ENCODE data around the gene USH2A.

USH2A gene

DNA sequence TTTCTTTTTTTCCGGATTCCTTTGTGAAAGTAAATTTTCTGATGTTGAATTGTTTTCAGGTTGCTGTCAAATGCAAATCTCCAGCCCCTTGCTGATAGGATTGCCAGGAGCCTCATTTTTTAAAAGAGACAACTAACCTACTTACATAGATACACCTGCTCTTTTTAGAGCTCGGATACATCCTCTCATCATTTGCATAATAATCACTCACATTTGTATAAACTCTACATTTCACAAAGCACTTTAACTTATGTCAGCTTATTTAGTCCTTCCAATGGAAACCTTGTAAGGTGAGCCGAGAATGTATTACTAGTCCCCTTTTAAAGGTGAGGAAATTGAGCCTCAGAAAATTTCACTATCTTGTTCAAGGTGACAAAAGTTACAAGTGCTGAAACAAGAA, 771.4 kb downstream of the USH2A start:
- H3K27ac ChIP-seq (ENCODE audit: low read depth, low read length, severe bottlenecking): no peak overlapping the region
- H3K4me3 ChIP-seq (ENCODE audit: extremely low read depth, insufficient read depth, low read length, poor library complexity, severe bottlenecking): no peak overlapping the region
- H3K36me3 ChIP-seq (ENCODE audit: control insufficient read depth, insufficient read depth, low read length): no peaks in the 10 kb centered on the region
- no peaks in the 10 kb centered on the region for H3K4me1 ChIP-seq (ENCODE audit: control insufficient read depth, insufficient read depth, low read length, poor library complexity, severe bottlenecking)
- 44 to 45% methylated on average over 1 to 2 of the region's 3 CpGs for WGBS, 2 experiments (ENCODE audit: insufficient coverage in 2 of 2)
- no peaks in the 10 kb centered on the region for H3K9me3 ChIP-seq (ENCODE audit: control insufficient read depth, low read length)

DNA sequence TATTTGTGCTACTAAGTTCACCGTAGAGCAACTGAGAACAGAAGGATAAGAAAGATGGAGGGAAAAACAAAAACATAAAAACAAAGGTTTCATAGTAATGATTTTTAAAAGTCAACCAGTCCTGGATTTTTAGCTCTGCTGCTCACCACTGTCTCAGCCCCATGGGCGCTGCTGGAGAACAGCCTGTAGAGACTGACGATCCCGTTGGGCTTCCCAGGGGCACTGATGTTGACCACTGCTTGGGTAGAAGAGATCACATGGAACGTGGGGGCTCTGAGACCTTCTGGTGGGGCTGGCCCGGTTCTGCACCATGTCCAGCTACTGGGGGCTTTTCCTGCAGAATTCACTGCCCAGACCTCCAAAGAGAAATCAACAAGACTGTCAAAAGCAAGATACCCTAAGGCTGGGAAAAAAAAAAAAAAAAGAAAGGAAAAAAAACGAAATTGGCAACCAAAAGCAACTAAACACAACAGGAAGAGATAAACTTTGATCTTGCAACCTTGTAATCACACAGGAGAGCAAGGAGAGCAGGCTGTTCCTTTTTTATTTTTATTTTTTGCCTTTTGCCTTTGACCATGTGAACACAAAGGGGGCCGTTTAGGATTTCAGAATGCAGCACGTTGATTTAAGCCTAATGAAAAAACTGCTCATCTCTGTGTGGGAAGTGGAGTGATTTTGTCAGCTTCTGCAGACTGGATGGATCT, 772.6 kb downstream of the USH2A start:
- WGBS, 2 experiments (ENCODE audit: insufficient coverage in 2 of 2): 58 to 95% methylated on average over 2 to 3 of the region's 9 CpGs

DNA sequence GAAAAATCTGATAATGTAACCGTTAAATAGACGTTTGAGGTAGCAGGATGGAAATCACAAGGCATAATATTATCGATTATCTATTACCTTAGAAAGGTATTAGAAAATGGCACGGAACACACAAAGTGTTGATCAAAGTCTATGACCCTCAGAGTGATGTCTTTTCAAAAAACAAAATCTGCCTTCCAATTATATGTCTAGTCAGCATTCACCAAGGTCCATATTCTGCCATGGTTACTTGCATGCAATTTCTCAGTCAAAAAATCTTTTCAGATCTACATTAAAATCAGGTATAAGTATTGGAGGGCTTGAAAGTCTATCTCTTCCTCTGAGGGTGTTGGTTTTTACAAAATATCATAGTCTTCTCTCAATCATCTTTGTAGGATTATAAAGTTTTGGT, 774.3 kb downstream of the USH2A start:
- no peaks in the 10 kb centered on the region for H3K9me3 ChIP-seq (ENCODE audit: control insufficient read depth, low read length)
- 95 to 100% methylated on average over 1 to 4 of the region's 4 CpGs for WGBS, 2 experiments (ENCODE audit: insufficient coverage in 2 of 2)
- no peaks in the 10 kb centered on the region for H3K4me1 ChIP-seq (ENCODE audit: control insufficient read depth, insufficient read depth, low read length, poor library complexity, severe bottlenecking)

More for the DNA sequence above, 772.6 kb downstream of the USH2A start:
- Histone ChIP-seq H3K9me3 (ENCODE audit: control insufficient read depth, low read length) (no peaks in the 10 kb centered on the region), H3K36me3 (ENCODE audit: control insufficient read depth, insufficient read depth, low read length) (no peaks in the 10 kb centered on the region), H3K4me1 (ENCODE audit: control insufficient read depth, insufficient read depth, low read length, poor library complexity, severe bottlenecking) (no peaks in the 10 kb centered on the region), H3K4me3 (ENCODE audit: extremely low read depth, insufficient read depth, low read length, poor library complexity, severe bottlenecking) (no peak overlapping the region), H3K27ac (ENCODE audit: low read depth, low read length, severe bottlenecking) (no peak overlapping the region)

DNA sequence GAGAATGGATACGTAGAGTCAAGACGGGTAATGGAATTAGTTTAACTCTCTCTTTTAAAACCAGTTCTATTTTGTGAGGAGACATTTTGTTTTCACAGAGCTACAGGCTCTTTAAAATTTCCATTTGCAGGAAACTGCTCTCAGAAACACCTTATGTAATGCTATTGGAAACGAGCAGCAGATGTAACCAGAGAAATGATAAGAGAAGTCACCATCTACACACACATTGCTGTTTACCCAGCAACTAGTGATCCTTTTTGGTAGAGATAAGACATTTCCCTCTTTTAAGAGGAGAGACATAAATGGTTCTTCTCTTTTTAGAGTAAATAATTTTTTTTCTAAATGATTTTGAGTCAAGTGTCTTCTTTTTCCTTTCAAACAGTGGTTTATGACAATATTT, 775.5 kb downstream of the USH2A start:
- Histone ChIP-seq H3K36me3 (ENCODE audit: control insufficient read depth, insufficient read depth, low read length) (no peaks in the 10 kb centered on the region), H3K4me1 (ENCODE audit: control insufficient read depth, insufficient read depth, low read length, poor library complexity, severe bottlenecking) (no peaks in the 10 kb centered on the region), H3K4me3 (ENCODE audit: extremely low read depth, insufficient read depth, low read length, poor library complexity, severe bottlenecking) (no peak overlapping the region), H3K9me3 (ENCODE audit: control insufficient read depth, low read length) (no peaks in the 10 kb centered on the region), H3K27ac (ENCODE audit: low read depth, low read length, severe bottlenecking) (no peak overlapping the region)
- WGBS, 2 experiments (ENCODE audit: insufficient coverage in 2 of 2): 100% methylated on average over 1 of the region's 3 CpGs; no CpG with 5 or more reads in 1 of the 2 experiments

More for the DNA sequence above, 774.3 kb downstream of the USH2A start:
- Histone ChIP-seq H3K27ac (ENCODE audit: low read depth, low read length, severe bottlenecking) (no peak overlapping the region), H3K36me3 (ENCODE audit: control insufficient read depth, insufficient read depth, low read length) (no peaks in the 10 kb centered on the region), H3K4me3 (ENCODE audit: extremely low read depth, insufficient read depth, low read length, poor library complexity, severe bottlenecking) (no peak overlapping the region)

DNA sequence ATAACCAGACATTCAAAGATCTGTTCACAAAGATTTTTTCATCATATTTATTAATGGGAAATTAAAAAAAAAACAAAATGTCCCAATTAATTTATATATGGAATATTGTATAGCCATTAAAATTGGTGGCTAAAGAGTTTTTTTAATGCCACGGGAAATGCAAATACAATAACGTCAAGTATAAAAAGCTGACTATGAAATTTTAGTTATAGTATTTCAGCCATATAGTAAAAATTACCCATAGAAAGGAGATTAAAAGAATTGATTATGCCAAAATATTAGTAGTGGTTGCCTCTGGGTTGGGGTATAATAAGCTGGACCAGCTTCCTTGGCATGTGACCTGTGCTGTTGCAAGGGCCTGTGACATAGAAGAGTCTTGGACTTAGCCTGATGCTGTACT, 777.4 kb downstream of the USH2A start:
- H3K4me1 ChIP-seq (ENCODE audit: control insufficient read depth, insufficient read depth, low read length, poor library complexity, severe bottlenecking): no peaks in the 10 kb centered on the region
- H3K9me3 ChIP-seq (ENCODE audit: control insufficient read depth, low read length): no peaks in the 10 kb centered on the region
- H3K36me3 ChIP-seq (ENCODE audit: control insufficient read depth, insufficient read depth, low read length): no peaks in the 10 kb centered on the region
- WGBS, 2 experiments (ENCODE audit: insufficient coverage in 2 of 2): no CpG with 5 or more reads among the region's 2 CpGs
- H3K27ac ChIP-seq (ENCODE audit: low read depth, low read length, severe bottlenecking): no peak overlapping the region
- no peak overlapping the region for H3K4me3 ChIP-seq (ENCODE audit: extremely low read depth, insufficient read depth, low read length, poor library complexity, severe bottlenecking)

DNA sequence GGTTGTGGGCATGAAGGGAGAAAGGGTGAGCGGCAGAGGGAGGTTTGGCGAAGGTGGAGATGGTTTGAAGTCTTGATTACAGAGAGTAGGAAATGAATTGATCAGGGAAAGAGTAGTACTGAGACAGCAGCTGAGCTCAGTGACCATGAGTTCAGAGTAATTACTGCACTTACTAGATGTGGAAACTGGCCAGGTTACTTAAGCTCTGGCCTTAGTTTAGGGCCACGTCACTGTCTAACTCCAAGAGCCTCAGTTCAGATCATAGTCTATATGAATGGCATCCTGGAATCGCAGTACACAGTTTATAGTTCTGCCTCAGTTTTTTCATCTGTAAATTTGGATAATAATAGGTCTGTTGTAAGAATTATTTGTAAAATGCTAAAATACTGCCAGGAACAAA, 778.1 kb downstream of the USH2A start:
- Histone ChIP-seq H3K4me1 (ENCODE audit: control insufficient read depth, insufficient read depth, low read length, poor library complexity, severe bottlenecking) (no peaks in the 10 kb centered on the region), H3K4me3 (ENCODE audit: extremely low read depth, insufficient read depth, low read length, poor library complexity, severe bottlenecking) (no peak overlapping the region)
- WGBS, 2 experiments (ENCODE audit: insufficient coverage in 2 of 2): 100% methylated on average over 3 of the region's 4 CpGs

DNA sequence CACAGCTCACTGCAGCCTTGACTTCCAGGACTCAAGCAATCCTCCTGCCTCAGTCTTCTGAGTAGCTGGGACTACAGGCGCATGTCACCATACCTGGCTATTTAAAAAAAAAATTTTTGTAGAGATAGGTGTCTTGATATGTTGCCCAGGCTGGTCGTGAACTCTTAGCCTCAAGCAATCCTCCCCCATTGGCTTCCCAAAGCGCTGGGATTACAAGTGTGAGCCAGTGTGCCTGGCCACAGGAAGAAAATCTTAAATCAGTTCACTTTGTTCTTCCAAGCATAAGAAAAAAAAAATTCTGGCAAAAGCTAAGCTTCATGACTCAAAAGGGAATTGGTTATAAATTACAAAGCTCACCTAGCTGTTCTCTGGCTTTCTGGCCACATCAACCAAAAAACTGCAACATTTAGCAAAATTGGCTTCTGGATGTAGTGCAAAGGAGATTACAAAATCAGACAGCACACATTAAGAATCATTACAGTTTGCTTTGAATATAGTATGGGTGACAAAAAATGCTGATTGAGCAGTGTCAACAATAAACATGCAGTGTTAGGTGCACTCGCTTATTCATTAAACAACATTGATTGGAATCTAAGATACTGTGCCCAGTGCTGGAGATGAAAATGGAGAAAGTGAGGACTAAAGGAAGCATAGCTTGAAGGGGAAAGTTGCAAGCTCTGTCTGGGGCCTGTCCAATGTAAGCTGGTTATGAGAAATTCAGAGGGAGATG, 779.5 kb downstream of the USH2A start:
- H3K9me3 ChIP-seq (ENCODE audit: control insufficient read depth, low read length): no peaks in the 10 kb centered on the region
- H3K27ac ChIP-seq (ENCODE audit: low read depth, low read length, severe bottlenecking): no peak overlapping the region
- H3K36me3 ChIP-seq (ENCODE audit: control insufficient read depth, insufficient read depth, low read length): no peaks in the 10 kb centered on the region
- H3K4me3 ChIP-seq (ENCODE audit: extremely low read depth, insufficient read depth, low read length, poor library complexity, severe bottlenecking): no peak overlapping the region
- WGBS, 2 experiments (ENCODE audit: insufficient coverage in 2 of 2): 85 to 100% methylated on average over 1 to 2 of the region's 4 CpGs
- H3K4me1 ChIP-seq (ENCODE audit: control insufficient read depth, insufficient read depth, low read length, poor library complexity, severe bottlenecking): no peaks in the 10 kb centered on the region

More for the DNA sequence above, 778.1 kb downstream of the USH2A start:
- Histone ChIP-seq H3K9me3 (ENCODE audit: control insufficient read depth, low read length) (no peaks in the 10 kb centered on the region), H3K27ac (ENCODE audit: low read depth, low read length, severe bottlenecking) (no peak overlapping the region), H3K36me3 (ENCODE audit: control insufficient read depth, insufficient read depth, low read length) (no peaks in the 10 kb centered on the region)

DNA sequence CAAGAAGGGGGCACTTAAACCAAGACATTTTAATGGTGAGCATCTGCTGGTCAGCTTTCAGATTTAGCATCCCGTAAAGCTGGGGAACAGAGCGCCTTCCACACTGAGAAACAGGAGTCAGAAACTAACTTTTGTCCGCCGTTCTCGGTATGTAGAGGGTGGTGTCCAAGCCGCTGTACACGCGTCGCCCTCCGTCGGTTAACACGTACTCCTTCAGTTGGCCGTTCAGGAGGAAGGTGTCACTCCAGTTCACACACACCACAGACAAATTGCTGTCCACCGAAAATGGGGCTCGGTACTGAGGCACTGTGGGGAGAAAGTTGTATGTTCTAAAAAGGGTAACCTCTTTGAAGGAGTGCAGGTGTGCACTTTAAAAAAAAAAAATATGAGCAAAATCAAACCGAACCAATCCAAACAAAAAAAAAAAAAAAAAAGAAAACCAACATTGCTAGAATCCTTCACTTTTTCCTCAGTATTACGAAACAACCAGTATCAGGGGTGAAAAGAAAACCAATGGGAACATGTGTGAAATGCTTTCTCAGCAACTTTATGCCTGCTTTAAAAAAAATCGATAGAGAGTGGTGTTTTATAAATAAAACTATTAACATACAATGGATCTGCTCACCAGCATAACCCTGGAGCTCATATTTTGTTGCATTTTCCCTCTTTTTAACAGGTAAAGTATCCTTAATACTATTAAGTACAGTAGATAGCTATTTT, 782.7 kb downstream of the USH2A start:
- H3K4me3 ChIP-seq (ENCODE audit: extremely low read depth, insufficient read depth, low read length, poor library complexity, severe bottlenecking): no peak overlapping the region
- H3K9me3 ChIP-seq (ENCODE audit: control insufficient read depth, low read length): no peaks in the 10 kb centered on the region
- 82 to 90% methylated on average over 2 to 6 of the region's 18 CpGs for WGBS, 2 experiments (ENCODE audit: insufficient coverage in 2 of 2)
- no peak overlapping the region for H3K27ac ChIP-seq (ENCODE audit: low read depth, low read length, severe bottlenecking)
- no peaks in the 10 kb centered on the region for H3K36me3 ChIP-seq (ENCODE audit: control insufficient read depth, insufficient read depth, low read length)
- H3K4me1 ChIP-seq (ENCODE audit: control insufficient read depth, insufficient read depth, low read length, poor library complexity, severe bottlenecking): no peaks in the 10 kb centered on the region

DNA sequence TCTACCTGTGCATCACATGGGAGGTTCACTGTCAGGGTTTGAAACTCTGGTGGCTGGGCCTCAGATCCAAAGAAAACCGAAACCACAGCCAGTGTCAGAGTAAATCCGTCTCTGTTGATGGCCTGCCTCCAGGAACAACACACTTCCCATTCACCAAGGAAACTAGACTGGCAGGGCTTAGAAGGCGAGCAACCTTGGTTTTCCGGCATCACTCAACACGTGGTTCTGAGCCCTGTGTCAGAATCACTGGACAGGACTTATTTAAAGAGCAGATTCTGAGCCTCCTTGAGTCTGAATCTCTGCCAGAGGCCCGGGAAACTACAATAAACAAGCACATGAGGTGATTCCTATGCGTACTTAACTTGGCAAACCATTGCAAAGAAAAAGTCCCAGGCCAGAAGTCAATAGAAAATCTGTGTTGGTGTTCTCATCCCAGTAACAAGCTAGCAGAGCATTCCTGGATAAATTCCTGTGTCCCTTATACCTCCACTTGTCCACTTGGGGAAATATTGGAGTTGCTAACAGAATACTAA, 786.1 kb downstream of the USH2A start:
- Histone ChIP-seq H3K4me3 (ENCODE audit: extremely low read depth, insufficient read depth, low read length, poor library complexity, severe bottlenecking) (no peak overlapping the region), H3K4me1 (ENCODE audit: control insufficient read depth, insufficient read depth, low read length, poor library complexity, severe bottlenecking) (no peaks in the 10 kb centered on the region), H3K9me3 (ENCODE audit: control insufficient read depth, low read length) (no peaks in the 10 kb centered on the region), H3K36me3 (ENCODE audit: control insufficient read depth, insufficient read depth, low read length) (no peaks in the 10 kb centered on the region), H3K27ac (ENCODE audit: low read depth, low read length, severe bottlenecking) (no peak overlapping the region)
- WGBS, 2 experiments (ENCODE audit: insufficient coverage in 2 of 2): 90 to 94% methylated on average over 5 to 6 of the region's 7 CpGs

DNA sequence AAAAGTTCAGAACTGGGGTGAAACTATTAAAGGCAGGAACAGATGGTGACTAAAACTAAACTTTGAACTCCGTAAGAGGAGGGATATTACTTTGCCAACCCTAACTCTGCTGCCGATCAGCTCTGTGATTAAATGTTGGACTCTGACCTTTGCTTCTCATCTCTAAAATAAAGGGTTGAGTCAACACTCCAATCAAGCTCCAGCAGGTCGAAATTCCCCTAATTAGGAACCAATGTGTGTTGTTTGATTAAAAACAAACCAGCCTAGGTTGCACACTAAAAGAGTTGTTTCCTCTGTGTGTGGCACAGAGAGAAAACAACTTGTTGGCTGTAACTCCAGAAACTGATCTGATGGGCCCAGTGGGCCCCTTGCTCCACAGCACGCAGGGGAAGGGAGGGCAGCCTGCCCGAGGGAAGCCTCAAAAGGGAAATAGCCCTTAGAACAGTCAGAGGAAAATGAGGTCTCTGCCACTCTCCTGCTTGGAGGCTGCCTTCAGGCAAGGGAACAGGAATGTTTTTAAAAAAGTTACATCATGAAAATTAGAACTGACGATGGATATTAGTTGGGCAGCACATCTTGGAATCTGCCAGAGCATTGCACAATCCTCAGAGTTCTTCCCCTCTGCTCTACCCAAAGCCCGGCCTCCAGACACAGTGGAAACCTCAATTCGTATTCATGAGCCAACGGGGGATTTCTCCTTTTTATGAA, 786.8 kb downstream of the USH2A start:
- Histone ChIP-seq H3K9me3 (ENCODE audit: control insufficient read depth, low read length) (no peaks in the 10 kb centered on the region), H3K4me3 (ENCODE audit: extremely low read depth, insufficient read depth, low read length, poor library complexity, severe bottlenecking) (no peak overlapping the region), H3K4me1 (ENCODE audit: control insufficient read depth, insufficient read depth, low read length, poor library complexity, severe bottlenecking) (no peaks in the 10 kb centered on the region), H3K27ac (ENCODE audit: low read depth, low read length, severe bottlenecking) (no peak overlapping the region), H3K36me3 (ENCODE audit: control insufficient read depth, insufficient read depth, low read length) (no peaks in the 10 kb centered on the region)
- WGBS, 2 experiments (ENCODE audit: insufficient coverage in 2 of 2): 83 to 84% methylated on average over 8 of the region's 9 CpGs
